C4-2B (cell line): Measurements from ENCODE around the gene CHST11.
"Not testable (repeated sequence)": the region's sequence is repeated elsewhere in the genome, so short reads cannot be mapped to it uniquely, and the experiment has no call there.

ENCODE experiments used
- H3K27ac ChIP-seq: fragments of 450-650 bp; 2 replicates; pipeline ENCODE4 v1.5.1; 2017
- CTCF ChIP-seq: fragments of 450-650 bp; conservative IDR thresholded peaks from 2 replicates; pipeline ENCODE4 v1.5.1; 2017; ENCODE audit warnings: mild to moderate bottlenecking
- ZFX ChIP-seq: fragments of 450-650 bp; IDR thresholded peaks from 2 replicates; pipeline ENCODE4 v1.6.1; 2017

Gene CHST11

GRCh38 chr12:104740668-104741067, 283.9 kb downstream of the CHST11 start:
- no peak overlapping the region for H3K27ac ChIP-seq
- no peak for TF ChIP-seq CTCF
- no peak for TF ChIP-seq ZFX

GRCh38 chr12:104741077-104741476, 284.3 kb downstream of the CHST11 start:
- TF ChIP-seq CTCF: no peak
- TF ChIP-seq ZFX: no peak
- no peak overlapping the region for H3K27ac ChIP-seq

GRCh38 chr12:104741497-104742367, 285.0 kb downstream of the CHST11 start:
- TF ChIP-seq CTCF: no peak
- no peak for TF ChIP-seq ZFX
- no peak overlapping the region for H3K27ac ChIP-seq

- H3K27ac ChIP-seq: no peak overlapping the region
Measured at GRCh38 chr12:104742551-104743201, 285.9 kb downstream of the CHST11 start.

GRCh38 chr12:104743202-104743580, 286.4 kb downstream of the CHST11 start:
- TF ChIP-seq CTCF (no peak), ZFX (no peak)
- no peak overlapping the region for H3K27ac ChIP-seq

More at GRCh38 chr12:104742551-104743201, 285.9 kb downstream of the CHST11 start:
- no peak for TF ChIP-seq CTCF
- no peak for TF ChIP-seq ZFX

GRCh38 chr12:104743753-104744548, 287.2 kb downstream of the CHST11 start:
- not testable (repeated sequence) for H3K27ac ChIP-seq

GRCh38 chr12:104746467-104747088, 289.8 kb downstream of the CHST11 start:
- TF ChIP-seq ZFX (no peak), CTCF (no peak)
- no peak overlapping the region for H3K27ac ChIP-seq
